Peyer's patch (tissue), 4 donors: Measurements from ENCODE around the gene NNMT.

Source experiments
- POLR2A ChIP-seq, 2 donors: fragments of 450-650 bp; IDR thresholded peaks; one replicate each; pipeline ENCODE4 v1.5.1; 2017; ENCODE audit warnings: antibody characterized with exemption in 2 of 2, mild to moderate bottlenecking in 2 of 2, moderate library complexity in 2 of 2
- TF ChIP-seq, protein P1 (sequence below), 6 experiments: fragments of 450-650 bp in 4 of 6; fragments of 200-600 bp in 2 of 6; sonication (generic) in 1 of 6; IDR thresholded peaks; one replicate each; pipeline ENCODE4 v1.5.1; 2017 to 2019; ENCODE audit warnings: antibody characterized with exemption in 6 of 6, mild to moderate bottlenecking in 3 of 6, moderate library complexity in 1 of 6

DNA sequence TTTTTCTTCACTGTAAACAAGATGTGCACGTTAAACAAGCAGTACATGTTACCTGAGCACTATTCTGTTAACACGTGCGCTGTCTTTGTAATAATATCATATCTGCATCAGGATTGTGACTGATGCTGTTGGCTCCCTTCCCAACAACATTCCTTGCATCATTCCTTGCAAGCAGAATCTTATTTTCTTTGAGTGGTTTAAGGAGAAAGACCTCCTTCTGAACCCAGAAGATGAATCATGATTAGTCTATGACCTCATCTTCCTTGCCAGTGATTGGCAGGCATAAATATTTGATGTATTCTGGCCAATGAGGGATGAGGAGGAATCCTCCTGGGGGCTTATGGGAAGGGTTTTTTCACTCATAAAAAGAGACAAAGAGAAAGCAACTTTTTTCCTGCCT, 57.9 kb downstream of the NNMT start:
- TF ChIP-seq, protein P1, sequence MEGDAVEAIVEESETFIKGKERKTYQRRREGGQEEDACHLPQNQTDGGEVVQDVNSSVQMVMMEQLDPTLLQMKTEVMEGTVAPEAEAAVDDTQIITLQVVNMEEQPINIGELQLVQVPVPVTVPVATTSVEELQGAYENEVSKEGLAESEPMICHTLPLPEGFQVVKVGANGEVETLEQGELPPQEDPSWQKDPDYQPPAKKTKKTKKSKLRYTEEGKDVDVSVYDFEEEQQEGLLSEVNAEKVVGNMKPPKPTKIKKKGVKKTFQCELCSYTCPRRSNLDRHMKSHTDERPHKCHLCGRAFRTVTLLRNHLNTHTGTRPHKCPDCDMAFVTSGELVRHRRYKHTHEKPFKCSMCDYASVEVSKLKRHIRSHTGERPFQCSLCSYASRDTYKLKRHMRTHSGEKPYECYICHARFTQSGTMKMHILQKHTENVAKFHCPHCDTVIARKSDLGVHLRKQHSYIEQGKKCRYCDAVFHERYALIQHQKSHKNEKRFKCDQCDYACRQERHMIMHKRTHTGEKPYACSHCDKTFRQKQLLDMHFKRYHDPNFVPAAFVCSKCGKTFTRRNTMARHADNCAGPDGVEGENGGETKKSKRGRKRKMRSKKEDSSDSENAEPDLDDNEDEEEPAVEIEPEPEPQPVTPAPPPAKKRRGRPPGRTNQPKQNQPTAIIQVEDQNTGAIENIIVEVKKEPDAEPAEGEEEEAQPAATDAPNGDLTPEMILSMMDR (IDR thresholded peaks at IDR 0.05), result no peak
- no peak for TF ChIP-seq POLR2A (IDR thresholded peaks at IDR 0.05)
